GM19193 (cell line): ENCODE measurements around the gene CLEC20A.

Experiments
- POLR2A ChIP-seq: IDR thresholded peaks from 4 replicates; pipeline ENCODE4 v1.6.1; 2011; ENCODE audit not compliant: insufficient read depth, insufficient read length; ENCODE audit errors: extremely low read depth

CLEC20A gene

DNA sequence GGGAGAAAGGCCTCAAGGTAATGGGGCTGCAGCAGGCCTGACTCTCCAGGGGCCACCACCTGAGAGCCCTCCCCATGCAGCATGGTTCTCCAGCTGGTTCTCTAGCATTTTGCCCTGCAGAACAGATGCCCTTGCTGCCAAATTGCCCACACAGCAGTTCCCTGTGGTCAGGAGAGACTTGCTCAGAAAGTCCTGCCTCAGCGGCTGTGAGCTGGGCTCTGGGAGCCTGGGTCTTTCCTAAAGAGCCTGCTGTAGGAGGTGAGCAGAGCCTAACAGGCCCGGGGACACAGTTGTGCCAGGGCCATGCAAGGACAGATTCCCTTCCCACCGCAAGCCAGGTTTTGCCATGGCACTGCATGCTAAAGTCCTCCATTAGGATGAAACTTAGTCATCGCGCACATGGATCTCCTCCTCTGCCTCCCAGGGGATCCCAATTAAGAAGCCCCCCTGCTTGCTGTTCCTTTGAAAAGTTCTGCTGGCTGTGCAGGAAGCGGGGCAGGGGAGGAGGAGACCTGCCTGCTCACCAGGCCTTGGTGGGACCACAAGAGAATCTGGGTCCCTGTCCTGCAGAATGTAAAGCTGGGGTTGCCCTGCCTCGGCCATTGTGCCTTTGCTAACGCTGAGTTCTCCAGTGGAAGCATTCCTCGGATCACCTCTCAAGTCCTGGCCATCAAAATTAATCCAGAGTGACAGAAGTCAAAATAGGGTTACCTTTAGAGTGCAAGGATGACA lies 37.5 kb upstream of the CLEC20A start:
- no peak for TF ChIP-seq POLR2A

DNA sequence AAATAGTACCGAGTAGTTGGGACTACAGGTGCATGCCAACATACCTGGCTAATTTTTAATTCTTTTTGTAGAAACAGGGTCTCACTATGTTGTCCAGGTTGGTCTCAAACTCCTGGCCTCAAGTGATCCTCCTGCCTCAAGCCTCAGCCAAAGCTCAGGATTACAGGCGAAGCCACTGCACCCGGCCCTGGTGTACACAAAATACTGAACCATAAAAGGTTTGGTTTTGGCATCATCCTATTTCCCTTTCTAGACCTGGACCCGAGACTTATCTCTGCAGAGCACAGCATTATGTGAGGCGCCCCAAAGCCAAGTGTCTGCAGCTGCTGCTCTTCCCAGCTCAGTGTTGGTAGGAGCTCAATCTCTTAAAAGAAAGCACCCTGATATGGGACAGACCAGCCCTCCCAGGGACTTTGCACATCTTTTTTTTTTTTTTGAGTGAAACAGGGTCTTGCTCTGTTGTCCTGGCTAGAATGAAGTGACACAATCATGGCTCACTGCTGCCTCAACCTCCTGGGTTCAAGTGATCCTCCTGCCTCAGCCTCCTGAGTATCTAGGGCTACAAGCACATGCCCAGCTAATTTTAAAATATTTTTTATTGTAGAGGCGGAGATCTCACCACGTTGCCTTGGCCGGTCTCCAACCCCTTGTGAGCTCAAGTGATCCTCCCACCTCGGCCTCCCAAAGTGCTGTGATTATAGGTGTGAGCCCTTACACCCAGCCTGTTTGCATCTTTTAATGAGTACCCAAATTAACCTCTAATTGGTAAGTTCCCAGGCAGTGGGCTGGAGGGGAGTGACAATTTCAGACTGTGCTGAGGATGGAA lies 36.6 kb upstream of the CLEC20A start:
- no peak for TF ChIP-seq POLR2A

DNA sequence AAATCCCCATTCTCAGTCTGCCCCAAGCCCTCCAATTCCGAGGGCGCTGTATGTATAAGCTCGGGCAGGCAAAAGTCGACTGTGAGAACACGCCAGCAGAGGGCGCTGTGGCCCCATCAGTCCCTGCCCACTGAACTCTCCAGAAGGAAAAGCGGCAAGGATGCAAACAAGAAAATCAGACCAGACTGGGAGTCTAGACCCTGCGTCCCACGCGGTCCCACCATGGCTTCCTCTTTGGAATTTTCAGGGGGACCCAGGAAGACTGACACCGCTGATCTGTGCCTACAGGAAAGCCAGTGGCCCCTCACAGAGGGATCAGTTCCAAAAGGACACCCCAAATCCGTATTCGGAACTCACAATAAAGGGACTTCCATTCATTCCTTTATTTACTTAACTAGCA lies 35.6 kb upstream of the CLEC20A start:
- TF ChIP-seq POLR2A: no peak

DNA sequence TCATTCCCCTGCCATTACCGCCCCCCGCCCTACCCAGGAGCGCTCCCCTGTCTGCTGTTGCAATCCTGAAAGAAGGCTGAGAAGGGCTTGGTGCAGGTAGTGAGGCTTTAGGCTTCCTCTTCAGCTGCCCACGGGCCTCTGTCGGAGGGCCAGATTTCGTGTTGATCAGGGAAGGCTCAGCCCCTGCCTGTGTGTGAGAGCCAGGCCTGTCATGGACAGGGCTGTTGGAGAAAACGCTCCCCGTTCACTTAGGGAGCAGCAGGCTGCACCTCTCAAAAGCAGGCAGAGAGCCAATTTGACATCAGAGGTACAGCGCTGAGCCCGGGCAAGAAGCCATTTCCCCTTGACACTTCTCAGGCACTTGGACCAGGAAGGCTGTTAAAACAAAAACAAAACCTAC lies 35.1 kb upstream of the CLEC20A start:
- no peak for TF ChIP-seq POLR2A

DNA sequence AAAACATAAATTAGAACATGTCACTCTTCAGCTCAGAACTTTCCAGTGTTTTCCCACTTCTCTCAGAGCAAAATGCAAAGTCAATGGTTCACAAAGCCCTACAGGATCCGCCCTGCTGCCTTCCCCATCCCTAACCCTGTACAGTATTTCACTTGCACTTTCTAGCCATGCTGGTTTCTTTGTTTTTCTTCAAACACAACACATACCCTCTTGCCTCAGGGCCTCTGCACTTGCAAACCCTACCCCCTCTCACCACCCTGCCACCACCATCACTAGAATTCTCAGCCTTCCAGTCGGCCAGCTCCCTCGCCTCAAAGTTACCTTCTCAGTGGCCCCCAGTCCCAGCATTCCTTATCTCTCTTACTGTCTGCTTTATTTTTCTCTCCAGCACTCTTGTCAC lies 33.7 kb upstream of the CLEC20A start:
- no peak for TF ChIP-seq POLR2A

DNA sequence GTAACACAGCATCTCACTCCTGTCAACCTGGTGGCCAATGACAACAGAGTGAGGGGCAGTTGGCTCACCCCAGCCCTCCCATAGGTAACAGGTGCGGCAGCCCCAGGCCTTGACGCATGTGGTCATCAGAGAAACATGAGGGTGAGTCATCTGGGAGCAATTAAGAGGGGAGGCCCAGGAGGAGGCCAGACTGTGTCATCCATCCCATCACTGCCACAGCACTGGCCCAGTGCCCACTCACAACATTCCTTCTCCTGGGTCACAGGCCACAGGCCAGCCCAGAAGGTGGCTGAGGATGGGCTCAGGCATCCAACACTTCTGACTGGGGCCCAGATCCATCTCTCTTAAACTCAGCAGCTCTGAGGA lies 33.3 kb upstream of the CLEC20A start:
- no peak for TF ChIP-seq POLR2A

DNA sequence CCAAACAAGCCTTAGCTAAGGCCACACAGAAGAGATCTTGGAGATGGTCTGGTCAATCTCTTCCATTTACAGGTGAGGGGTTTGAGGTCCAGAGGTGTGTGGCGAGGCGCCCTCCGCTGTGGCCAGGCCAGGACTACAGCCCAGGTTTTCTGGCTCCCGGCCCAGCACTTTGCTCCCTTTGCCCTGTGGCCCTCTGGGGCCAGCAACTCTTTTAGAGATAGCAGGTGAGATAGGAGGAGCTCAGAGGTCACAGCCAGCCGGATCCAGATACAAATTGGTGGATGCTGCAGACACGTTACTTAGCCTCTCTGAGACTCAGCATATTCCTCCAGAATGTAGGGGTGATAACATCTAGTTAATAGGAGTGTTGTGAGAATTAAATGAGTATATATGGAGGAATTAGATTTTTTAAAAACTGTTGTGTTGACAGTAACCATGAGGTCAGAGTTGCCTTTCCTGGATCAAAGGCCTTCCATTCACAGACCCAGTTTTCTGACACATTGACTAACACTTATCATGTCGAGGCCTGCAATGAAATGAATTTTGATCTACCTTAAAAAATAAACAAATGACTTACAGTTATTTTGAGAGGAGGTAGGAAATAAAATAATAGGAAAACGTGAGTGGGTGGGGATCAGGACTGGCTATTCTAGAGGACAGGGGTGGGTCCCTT lies 32.7 kb upstream of the CLEC20A start:
- TF ChIP-seq POLR2A: no peak

DNA sequence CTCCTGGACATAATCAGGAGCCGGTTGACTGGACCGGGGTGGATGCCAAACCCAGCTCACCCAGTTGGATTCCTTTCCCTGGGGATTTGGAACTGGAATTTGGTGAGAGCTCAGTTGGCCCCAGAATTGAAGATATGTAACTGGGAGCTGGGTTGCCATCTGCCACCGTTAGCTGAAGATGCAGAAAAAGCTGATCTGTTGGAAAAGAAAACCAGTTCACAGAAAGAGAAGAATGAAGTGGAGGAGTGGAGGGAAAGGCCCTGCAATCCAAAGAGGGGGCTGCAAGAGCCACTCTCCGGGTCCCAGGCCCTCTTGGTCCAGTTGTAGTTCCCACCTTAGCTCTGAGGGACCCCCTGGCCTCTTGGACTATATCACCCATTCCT lies 32.2 kb upstream of the CLEC20A start:
- TF ChIP-seq POLR2A: no peak

DNA sequence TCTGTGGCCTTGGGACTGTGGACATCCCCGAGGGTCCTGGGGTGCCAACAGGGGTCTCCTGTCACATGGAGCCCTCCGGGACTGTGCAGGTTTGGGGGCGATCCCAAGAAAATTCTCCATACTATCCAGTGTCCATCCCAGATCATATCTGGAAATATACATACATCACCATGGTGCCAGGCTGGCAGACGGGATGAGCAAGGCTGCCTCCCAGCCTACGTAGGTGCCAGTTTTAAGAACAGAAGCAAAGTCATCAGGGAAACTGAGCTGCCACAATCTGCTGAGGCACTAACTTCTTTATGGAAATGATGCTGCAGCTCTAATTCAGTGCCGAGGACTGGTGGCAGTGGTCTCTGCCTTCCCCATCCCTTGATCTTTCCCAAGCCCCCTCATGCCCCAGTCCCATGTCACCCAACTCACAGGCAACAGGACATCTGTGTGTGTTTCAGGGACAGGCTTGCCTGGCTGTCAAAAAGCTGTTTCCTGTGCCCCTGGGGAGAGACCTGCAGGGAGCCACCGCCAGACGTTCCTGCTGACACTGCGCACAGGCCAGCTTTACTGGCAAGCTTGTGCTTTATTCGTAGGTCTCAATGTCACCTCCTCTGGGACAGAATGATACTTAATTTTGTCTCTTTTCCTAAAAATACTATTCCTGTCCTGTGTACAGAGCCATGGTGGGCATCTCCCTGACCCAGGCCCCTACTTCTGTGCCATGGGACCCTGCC lies 31.6 kb upstream of the CLEC20A start:
- TF ChIP-seq POLR2A: no peak

DNA sequence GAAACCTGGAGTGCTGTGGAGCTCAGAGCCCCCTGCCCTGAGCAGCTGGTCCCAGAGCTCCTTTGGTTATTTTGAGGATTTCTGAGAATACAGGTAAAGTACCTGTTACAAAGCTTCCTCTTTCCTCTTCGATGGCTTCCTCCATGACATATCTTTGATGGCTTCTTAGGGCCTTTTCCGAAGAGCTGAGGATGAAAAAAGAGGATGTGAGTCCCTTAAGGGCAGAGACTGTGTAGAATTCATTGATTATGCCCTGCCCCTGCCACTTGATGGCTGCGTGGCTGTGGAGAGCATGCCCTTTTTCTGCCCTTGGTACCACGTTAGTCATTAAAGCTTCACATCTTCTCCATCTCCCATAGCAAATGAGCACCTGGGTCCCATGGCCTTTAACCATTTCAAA lies 30.4 kb upstream of the CLEC20A start:
- TF ChIP-seq POLR2A: no peak

DNA sequence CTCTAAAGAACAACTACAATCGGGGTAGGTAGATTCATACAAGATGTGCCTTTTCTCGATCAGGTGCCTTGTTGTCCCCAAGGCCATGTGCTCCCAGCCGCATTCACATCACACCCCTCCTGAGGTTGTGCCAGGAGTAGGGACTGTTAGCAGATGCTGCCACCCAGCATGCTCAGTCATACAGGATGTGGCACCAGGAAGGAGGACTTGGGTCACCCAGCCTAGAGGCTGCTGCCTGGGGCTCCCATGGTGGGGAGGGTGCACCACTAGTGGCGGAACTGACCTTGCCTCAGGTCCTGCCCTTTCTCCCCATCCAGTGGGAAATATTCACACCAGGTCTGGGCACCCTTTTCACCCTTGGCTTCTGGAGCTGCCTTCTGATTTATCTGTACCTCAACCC lies 24.5 kb upstream of the CLEC20A start:
- TF ChIP-seq POLR2A: no peak

DNA sequence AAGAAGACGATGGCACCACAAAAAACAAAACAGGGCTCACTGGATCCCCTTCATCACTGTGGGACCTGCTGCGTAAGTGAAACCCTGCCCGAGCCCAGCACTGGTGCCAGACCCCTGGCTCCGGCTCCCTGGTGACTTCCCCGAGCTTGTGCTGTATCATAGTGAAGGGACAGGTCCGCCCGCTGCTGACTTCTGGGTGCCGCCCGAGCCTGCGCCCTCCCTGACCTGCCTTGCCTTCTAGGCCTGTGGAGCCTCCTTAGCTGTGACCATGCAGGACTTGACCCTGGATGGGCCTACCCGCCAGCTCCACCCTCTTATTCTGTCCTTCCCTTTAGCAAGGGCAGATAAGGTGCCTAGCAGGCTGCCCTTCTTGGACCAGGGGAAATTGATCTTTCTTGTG lies 24.0 kb upstream of the CLEC20A start:
- no peak for TF ChIP-seq POLR2A

DNA sequence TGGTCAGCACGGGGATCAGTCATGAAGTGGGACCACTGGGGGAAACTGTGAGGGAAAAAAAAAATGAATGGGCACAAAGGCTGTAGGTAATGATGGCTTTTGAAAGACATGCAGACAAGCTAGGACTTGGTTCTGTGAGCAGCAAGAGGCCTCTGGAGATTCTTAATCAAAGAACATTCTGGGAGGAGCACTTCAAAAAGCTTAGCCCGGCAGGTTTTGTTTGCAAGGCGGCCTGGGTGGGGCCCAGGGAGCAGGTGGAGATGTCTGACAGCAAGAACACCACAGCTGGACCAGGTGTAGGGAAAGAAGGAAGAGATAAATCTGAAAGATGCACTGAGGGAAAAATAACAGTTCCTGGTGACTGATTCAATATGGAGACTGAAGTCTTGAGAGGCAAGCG lies 22.1 kb upstream of the CLEC20A start:
- no peak for TF ChIP-seq POLR2A

DNA sequence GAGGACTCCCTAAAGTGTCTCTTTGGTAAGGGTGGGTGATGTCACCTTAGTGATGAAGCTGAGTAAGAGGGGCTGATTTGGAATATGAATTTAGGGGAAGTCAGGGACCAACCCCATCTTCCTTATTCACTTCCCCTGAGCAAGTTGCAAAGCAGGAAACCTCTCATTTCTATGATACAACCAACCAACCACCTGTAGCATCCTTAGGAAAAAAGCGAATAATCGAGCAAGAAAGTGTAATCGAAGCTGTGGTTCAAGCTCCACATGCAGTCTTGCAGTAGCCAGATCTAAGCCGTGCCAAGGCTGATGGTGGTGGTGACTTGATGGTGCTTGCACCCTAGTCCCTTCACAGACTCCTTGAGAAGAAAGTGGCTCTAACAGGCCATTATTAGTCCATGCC lies 19.3 kb upstream of the CLEC20A start:
- no peak for TF ChIP-seq POLR2A
